Activated CD8-positive, alpha-beta memory T cell treated with anti-CD3 and anti-CD28 coated beads, Interleukin-2, amount 50 U/mL, for 24 hours (primary cell): ENCODE data around the gene GPX1.
"Not testable (repeated sequence)": the region's sequence is repeated elsewhere in the genome, so short reads cannot be mapped to it uniquely, and the experiment has no call there.

Experiments
- DNase-seq: peaks from one replicate; pipeline ENCODE4 v3.0.0-alpha.2; 2020; ENCODE audit errors: extremely low read depth

Gene GPX1

GRCh38 chr3:49357443-49358216 lies 523 bp downstream of the GPX1 start:
- not testable (repeated sequence) for DNase-seq

GRCh38 chr3:49357095-49357442 lies 1.1 kb downstream of the GPX1 start:
- DNase-seq, result not testable (repeated sequence)

GRCh38 chr3:49352890-49353421 lies 5.2 kb downstream of the GPX1 start:
- no peak for DNase-seq

GRCh38 chr3:49352281-49352680 lies 5.9 kb downstream of the GPX1 start:
- no peak for DNase-seq

GRCh38 chr3:49351521-49352011 lies 6.6 kb downstream of the GPX1 start:
- no peak for DNase-seq

- DNase-seq, result no peak
These were observed 8.6 kb downstream of the GPX1 start for GRCh38 chr3:49349348-49350114.

GRCh38 chr3:49348361-49348760 lies 9.8 kb downstream of the GPX1 start:
- DNase-seq, result not testable (repeated sequence)

- DNase-seq, result no peak
These were observed 11.3 kb downstream of the GPX1 start for GRCh38 chr3:49346797-49347251.

GRCh38 chr3:49343163-49343562 lies 15.0 kb downstream of the GPX1 start:
- DNase-seq, result no peak

- no peak for DNase-seq
These were observed 16.2 kb downstream of the GPX1 start for GRCh38 chr3:49341996-49342395.

GRCh38 chr3:49339941-49340800 lies 18.0 kb downstream of the GPX1 start, which contains the start of gene USP4:
TSS of gene USP4 (minus strand) at chr3:49340053. CDS start at chr3:49340024, 29 bp downstream.
- DNase-seq, result peak; percentile 82

GRCh38 chr3:49339581-49339940 lies 18.6 kb downstream of the GPX1 start:
- DNase-seq, result no peak

GRCh38 chr3:49333916-49334633 lies 24.1 kb downstream of the GPX1 start:
- DNase-seq, result no peak

GRCh38 chr3:49333091-49333490 lies 25.1 kb downstream of the GPX1 start:
- DNase-seq, result no peak

GRCh38 chr3:49329186-49329585 lies 29.0 kb downstream of the GPX1 start:
- DNase-seq, result no peak

GRCh38 chr3:49328350-49328749 lies 29.8 kb downstream of the GPX1 start:
- not testable (repeated sequence) for DNase-seq

- no peak for DNase-seq
These were observed 30.7 kb downstream of the GPX1 start for GRCh38 chr3:49327485-49327884.

GRCh38 chr3:49324768-49325167 lies 33.4 kb downstream of the GPX1 start:
- DNase-seq, result no peak

GRCh38 chr3:49316696-49317457 lies 41.3 kb downstream of the GPX1 start:
- DNase-seq, result no peak
